ENCODE measurements around the gene CSPG4.

Gene CSPG4

GRCh38 chr15:75646112-75646943, 66.3 kb downstream of the CSPG4 start:
- Histone ChIP-seq H3K4ac (ENCODE audit: low read length) (no peak overlapping the region), H3K4me2 (ENCODE audit: insufficient read depth, low read length, poor library complexity, severe bottlenecking) (peak overlapping the region; percentile 99), H2AK5ac (ENCODE audit: low read depth, low read length) (no peak overlapping the region), H3K14ac (ENCODE audit: low read length) (no peak overlapping the region), H4K8ac (ENCODE audit: low read depth, low read length) (no peak overlapping the region), H2BK120ac (ENCODE audit: low read depth, low read length) (no peak overlapping the region), H3K9me3 (replicated peaks in 1 of 2; ENCODE audit: control insufficient read depth in 2 of 2, insufficient read depth in 1 of 2, low read depth in 1 of 2, low read length in 2 of 2) (no peaks in the 10 kb centered on the region), H2BK5ac (ENCODE audit: low read length) (no peak overlapping the region), H3K79me1 (ENCODE audit: low read depth, low read length) (peaks cover 9% of the 10 kb centered on the region), H3K27me3 (ENCODE audit: control insufficient read depth in 3 of 3, insufficient read depth in 3 of 3, low read depth in 1 of 3, low read length in 3 of 3) (peaks cover 0 to 9% (median 0%) of the 10 kb centered on the region in 3 experiments), H3K27ac (replicated peaks; ENCODE audit: low read length) (no peak overlapping the region), H2BK15ac (ENCODE audit: low read length) (no peak overlapping the region), H4K91ac (ENCODE audit: low read depth, low read length, poor library complexity) (no peak overlapping the region), H2BK12ac (ENCODE audit: low read length) (no peak overlapping the region), H3K4me1 (ENCODE audit: control insufficient read depth in 2 of 2, insufficient read depth in 1 of 2, low read depth in 1 of 2, low read length in 2 of 2) (peaks cover 27 to 28% of the 10 kb centered on the region in 2 donors), H3K9ac (ENCODE audit: low read depth, low read length, poor library complexity) (peak overlapping the region; percentile 93), H2AFZ (ENCODE audit: low read length) (peak overlapping the region; percentile 99), H3K23ac (ENCODE audit: low read depth, low read length, poor library complexity) (no peak overlapping the region), H3K36me3 (replicated peaks in 1 of 2; ENCODE audit: control insufficient read depth in 2 of 2, insufficient read depth in 2 of 2, low read length in 2 of 2) (peaks cover 13 to 22% of the 10 kb centered on the region in 2 donors), H3K18ac (ENCODE audit: low read length) (no peak overlapping the region), H3K4me3 (ENCODE audit: low read length in 2 of 2) (peak overlapping the region; percentile 96 to 98)
- no CpG with 5 or more reads among the region's 5 CpGs for whole genome bisulfite sequencing, 2 donors (ENCODE audit: extremely low coverage in 2 of 2, insufficient read length in 2 of 2, insufficient replicate concordance in 1 of 2)
- DNase-seq (ENCODE audit: low spot score) = no peak

GRCh38 chr15:75644376-75644775, 68.3 kb downstream of the CSPG4 start:
- no peak overlapping the region for H3K18ac ChIP-seq (ENCODE audit: low read length)
- no CpG with 5 or more reads among the region's 2 CpGs for whole genome bisulfite sequencing, 2 donors (ENCODE audit: extremely low coverage in 2 of 2, insufficient read length in 2 of 2, insufficient replicate concordance in 1 of 2)
- H3K79me1 ChIP-seq (ENCODE audit: low read depth, low read length) = peaks cover 12% of the 10 kb centered on the region
- peaks cover 9 to 11% of the 10 kb centered on the region in 2 donors for H3K4me1 ChIP-seq (ENCODE audit: control insufficient read depth in 2 of 2, insufficient read depth in 1 of 2, low read depth in 1 of 2, low read length in 2 of 2)
- H3K9me3 ChIP-seq (replicated peaks in 1 of 2; ENCODE audit: control insufficient read depth in 2 of 2, insufficient read depth in 1 of 2, low read depth in 1 of 2, low read length in 2 of 2) = no peaks in the 10 kb centered on the region
- H2BK5ac ChIP-seq (ENCODE audit: low read length) = no peak overlapping the region
- no peak overlapping the region for H3K4me3 ChIP-seq (ENCODE audit: low read length in 2 of 2)
- H2AFZ ChIP-seq (ENCODE audit: low read length) = no peak overlapping the region
- no peak overlapping the region for H4K91ac ChIP-seq (ENCODE audit: low read depth, low read length, poor library complexity)
- no peak overlapping the region for H3K4ac ChIP-seq (ENCODE audit: low read length)
- H2BK15ac ChIP-seq (ENCODE audit: low read length) = no peak overlapping the region
- no peak overlapping the region for H4K8ac ChIP-seq (ENCODE audit: low read depth, low read length)
- H3K27me3 ChIP-seq (ENCODE audit: control insufficient read depth in 3 of 3, insufficient read depth in 3 of 3, low read depth in 1 of 3, low read length in 3 of 3) = peaks cover 0 to 9% (median 0%) of the 10 kb centered on the region in 3 experiments
- DNase-seq (ENCODE audit: low spot score) = no peak
- H3K23ac ChIP-seq (ENCODE audit: low read depth, low read length, poor library complexity) = no peak overlapping the region
- H3K27ac ChIP-seq (replicated peaks; ENCODE audit: low read length) = no peak overlapping the region
- H3K36me3 ChIP-seq (replicated peaks in 1 of 2; ENCODE audit: control insufficient read depth in 2 of 2, insufficient read depth in 2 of 2, low read length in 2 of 2) = peaks cover 0 to 2% of the 10 kb centered on the region in 2 donors
- H2AK5ac ChIP-seq (ENCODE audit: low read depth, low read length) = no peak overlapping the region
- no peak overlapping the region for H2BK120ac ChIP-seq (ENCODE audit: low read depth, low read length)
- H3K9ac ChIP-seq (ENCODE audit: low read depth, low read length, poor library complexity) = no peak overlapping the region
- H3K14ac ChIP-seq (ENCODE audit: low read length) = no peak overlapping the region
- no peak overlapping the region for H2BK12ac ChIP-seq (ENCODE audit: low read length)
- no peak overlapping the region for H3K4me2 ChIP-seq (ENCODE audit: insufficient read depth, low read length, poor library complexity, severe bottlenecking)

- Histone ChIP-seq H4K8ac (ENCODE audit: low read depth, low read length) (no peak overlapping the region), H4K91ac (ENCODE audit: low read depth, low read length, poor library complexity) (no peak overlapping the region), H3K4me2 (ENCODE audit: insufficient read depth, low read length, poor library complexity, severe bottlenecking) (no peak overlapping the region), H2AK5ac (ENCODE audit: low read depth, low read length) (no peak overlapping the region), H2BK5ac (ENCODE audit: low read length) (no peak overlapping the region), H2BK12ac (ENCODE audit: low read length) (no peak overlapping the region), H3K4me3 (ENCODE audit: low read length in 2 of 2) (no peak overlapping the region), H2AFZ (ENCODE audit: low read length) (no peak overlapping the region), H3K4ac (ENCODE audit: low read length) (no peak overlapping the region), H3K18ac (ENCODE audit: low read length) (no peak overlapping the region), H3K27ac (replicated peaks; ENCODE audit: low read length) (no peak overlapping the region), H3K14ac (ENCODE audit: low read length) (no peak overlapping the region), H3K27me3 (ENCODE audit: control insufficient read depth in 3 of 3, insufficient read depth in 3 of 3, low read depth in 1 of 3, low read length in 3 of 3) (peaks cover 0 to 6% (median 0%) of the 10 kb centered on the region in 3 experiments), H3K4me1 (ENCODE audit: control insufficient read depth in 2 of 2, insufficient read depth in 1 of 2, low read depth in 1 of 2, low read length in 2 of 2) (peaks cover 4 to 7% of the 10 kb centered on the region in 2 donors), H3K9ac (ENCODE audit: low read depth, low read length, poor library complexity) (peak overlapping the region; percentile 34), H3K9me3 (replicated peaks in 1 of 2; ENCODE audit: control insufficient read depth in 2 of 2, insufficient read depth in 1 of 2, low read depth in 1 of 2, low read length in 2 of 2) (no peaks in the 10 kb centered on the region), H2BK15ac (ENCODE audit: low read length) (no peak overlapping the region), H3K36me3 (replicated peaks in 1 of 2; ENCODE audit: control insufficient read depth in 2 of 2, insufficient read depth in 2 of 2, low read length in 2 of 2) (peaks cover 0 to 16% of the 10 kb centered on the region in 2 donors), H3K79me1 (ENCODE audit: low read depth, low read length) (peaks cover 6% of the 10 kb centered on the region), H3K23ac (ENCODE audit: low read depth, low read length, poor library complexity) (no peak overlapping the region), H2BK120ac (ENCODE audit: low read depth, low read length) (no peak overlapping the region)
- no CpG with 5 or more reads among the region's 5 CpGs for WGBS, 2 donors (ENCODE audit: extremely low coverage in 2 of 2, insufficient read length in 2 of 2, insufficient replicate concordance in 1 of 2)
- no peak for DNase-seq (ENCODE audit: low spot score)
Measured at GRCh38 chr15:75641603-75642002, 71.0 kb downstream of the CSPG4 start.

- H4K8ac ChIP-seq (ENCODE audit: low read depth, low read length) = no peak overlapping the region
- no peak for DNase-seq (ENCODE audit: low spot score)
- peaks cover 6% of the 10 kb centered on the region for H3K79me1 ChIP-seq (ENCODE audit: low read depth, low read length)
- H2BK5ac ChIP-seq (ENCODE audit: low read length) = no peak overlapping the region
- H2AK5ac ChIP-seq (ENCODE audit: low read depth, low read length) = no peak overlapping the region
- peaks cover 4 to 7% of the 10 kb centered on the region in 2 donors for H3K4me1 ChIP-seq (ENCODE audit: control insufficient read depth in 2 of 2, insufficient read depth in 1 of 2, low read depth in 1 of 2, low read length in 2 of 2)
- peak overlapping the region; percentile 99 for H2AFZ ChIP-seq (ENCODE audit: low read length)
- no peak overlapping the region for H3K23ac ChIP-seq (ENCODE audit: low read depth, low read length, poor library complexity)
- no peak overlapping the region for H3K9ac ChIP-seq (ENCODE audit: low read depth, low read length, poor library complexity)
- no peak overlapping the region for H4K91ac ChIP-seq (ENCODE audit: low read depth, low read length, poor library complexity)
- no peak overlapping the region for H3K4ac ChIP-seq (ENCODE audit: low read length)
- H2BK12ac ChIP-seq (ENCODE audit: low read length) = no peak overlapping the region
- no peaks in the 10 kb centered on the region for H3K9me3 ChIP-seq (replicated peaks in 1 of 2; ENCODE audit: control insufficient read depth in 2 of 2, insufficient read depth in 1 of 2, low read depth in 1 of 2, low read length in 2 of 2)
- H3K18ac ChIP-seq (ENCODE audit: low read length) = no peak overlapping the region
- WGBS, 2 donors (ENCODE audit: extremely low coverage in 2 of 2, insufficient read length in 2 of 2, insufficient replicate concordance in 1 of 2) = no CpG with 5 or more reads among the region's 4 CpGs
- H3K4me2 ChIP-seq (ENCODE audit: insufficient read depth, low read length, poor library complexity, severe bottlenecking) = no peak overlapping the region
- no peak overlapping the region for H2BK15ac ChIP-seq (ENCODE audit: low read length)
- H3K14ac ChIP-seq (ENCODE audit: low read length) = no peak overlapping the region
- H3K4me3 ChIP-seq (ENCODE audit: low read length in 2 of 2) = peak overlapping the region in 1 of 2 donors; percentile 100
- no peak overlapping the region for H3K27ac ChIP-seq (replicated peaks; ENCODE audit: low read length)
- H3K27me3 ChIP-seq (ENCODE audit: control insufficient read depth in 3 of 3, insufficient read depth in 3 of 3, low read depth in 1 of 3, low read length in 3 of 3) = peaks cover 0 to under 1% (median 0%) of the 10 kb centered on the region in 3 experiments
- peaks cover 0 to 16% of the 10 kb centered on the region in 2 donors for H3K36me3 ChIP-seq (replicated peaks in 1 of 2; ENCODE audit: control insufficient read depth in 2 of 2, insufficient read depth in 2 of 2, low read length in 2 of 2)
- no peak overlapping the region for H2BK120ac ChIP-seq (ENCODE audit: low read depth, low read length)
Measured at GRCh38 chr15:75641179-75641503, 71.5 kb downstream of the CSPG4 start.

All from neuronal stem cell (in vitro differentiated cells).